MM.1S (cell line): ENCODE measurements around the gene ZNF574.

Experiments used
- DNase-seq: peaks from one replicate; pipeline ENCODE4 v3.0.0-alpha.2; 2015
- H2AFZ ChIP-seq: fragments of 300-600 bp; sonication (generic); 2 replicates; pipeline ENCODE4 v1.6.0; 2016; ENCODE audit warnings: antibody characterized with exemption, low read length
- H3F3A ChIP-seq: fragments of 300-600 bp; sonication (generic); 2 replicates; pipeline ENCODE4 v1.6.1; 2016; ENCODE audit warnings: mild to moderate bottlenecking, antibody characterized with exemption, low read length, moderate library complexity, mixed read lengths; ENCODE audit not compliant: insufficient read depth
- H3K27ac ChIP-seq: fragments of 300-600 bp; sonication (generic); 2 replicates; pipeline ENCODE4 v1.5.1; 2016; ENCODE audit warnings: mild to moderate bottlenecking, low read length
- H3K27me3 ChIP-seq: fragments of 300-600 bp; sonication (generic); replicated peaks from 2 replicates; pipeline ENCODE4 v1.6.0; 2016; ENCODE audit warnings: low read length; ENCODE audit not compliant: insufficient read depth
- H3K36me3 ChIP-seq: fragments of 300-600 bp; sonication (generic); replicated peaks from 2 replicates; pipeline ENCODE4 v1.6.1; 2016; ENCODE audit warnings: mild to moderate bottlenecking, low read length, mixed read lengths; ENCODE audit not compliant: insufficient read depth
- H3K4me1 ChIP-seq: fragments of 300-600 bp; sonication (generic); 2 replicates; pipeline ENCODE4 v1.6.1; 2016; ENCODE audit warnings: low read length, mixed read lengths
- H3K4me2 ChIP-seq: fragments of 300-600 bp; sonication (generic); 2 replicates; pipeline ENCODE4 v1.6.0; 2016; ENCODE audit warnings: low read depth, low read length
- H3K4me3 ChIP-seq: fragments of 300-600 bp; sonication (generic); 2 replicates; pipeline ENCODE4 v1.5.1; 2016; ENCODE audit warnings: low read length, mixed read lengths
- H3K79me2 ChIP-seq: fragments of 300-600 bp; sonication (generic); 2 replicates; pipeline ENCODE4 v1.6.1; 2016; ENCODE audit warnings: mixed run types, low read length, mixed read lengths
- H3K9ac ChIP-seq: fragments of 300-600 bp; sonication (generic); 2 replicates; pipeline ENCODE4 v1.6.1; 2016; ENCODE audit warnings: low read length, mixed read lengths
- H3K9me2 ChIP-seq: fragments of 300-600 bp; sonication (generic); replicated peaks from 2 replicates; pipeline ENCODE4 v1.6.1; 2016; ENCODE audit warnings: mild to moderate bottlenecking, low read length, mixed read lengths; ENCODE audit not compliant: insufficient read depth
- H3K9me3 ChIP-seq: fragments of 300-600 bp; sonication (generic); replicated peaks from 2 replicates; pipeline ENCODE4 v1.6.1; 2016; ENCODE audit warnings: mild to moderate bottlenecking, low read length, mixed read lengths; ENCODE audit not compliant: insufficient read depth
- H4K20me1 ChIP-seq: fragments of 300-600 bp; sonication (generic); 2 replicates; pipeline ENCODE4 v1.6.1; 2016; ENCODE audit warnings: mild to moderate bottlenecking, low read length, moderate library complexity, mixed read lengths; ENCODE audit not compliant: insufficient read depth
- EZH2 ChIP-seq: fragments of 300-600 bp; sonication (generic); optimal IDR thresholded peaks from 2 replicates; pipeline ENCODE3; 2017; ENCODE audit warnings: low read depth, mild to moderate bottlenecking, antibody characterized with exemption, low read length, mixed read lengths
- EZH2phosphoT487 ChIP-seq: fragments of 300-600 bp; sonication (generic); IDR thresholded peaks from 2 replicates; pipeline ENCODE4 v1.6.1; 2018; ENCODE audit warnings: antibody characterized with exemption, low read length
- TF ChIP-seq, protein P1 (sequence below): fragments of 300-600 bp; sonication (generic); IDR thresholded peaks from 2 replicates; pipeline ENCODE4 v1.5.1; 2016; ENCODE audit warnings: antibody characterized with exemption, low read length, mixed read lengths

ZNF574 gene

GRCh38 chr19:42079276-42079669 is 3.3 kb downstream of the ZNF574 start:
- Histone ChIP-seq H3K79me2 (peaks cover 60% of the 10 kb centered on the region), H2AFZ (no peak overlapping the region), H3K27ac (no peak overlapping the region), H4K20me1 (peaks cover 4% of the 10 kb centered on the region), H3K4me3 (no peak overlapping the region), H3K4me2 (no peak overlapping the region), H3K36me3 (peaks cover 24% of the 10 kb centered on the region), H3K4me1 (0 out of 2 replicates have a peak, but pooled peaks cover 3% of the 10 kb centered on the region), H3K27me3 (no peaks in the 10 kb centered on the region), H3K9me2 (no peaks in the 10 kb centered on the region), H3K9me3 (no peaks in the 10 kb centered on the region), H3K9ac (no peak overlapping the region), H3F3A (peaks cover 3% of the 10 kb centered on the region; the same call in 1 of the 2 replicates)
- TF ChIP-seq, protein P1, sequence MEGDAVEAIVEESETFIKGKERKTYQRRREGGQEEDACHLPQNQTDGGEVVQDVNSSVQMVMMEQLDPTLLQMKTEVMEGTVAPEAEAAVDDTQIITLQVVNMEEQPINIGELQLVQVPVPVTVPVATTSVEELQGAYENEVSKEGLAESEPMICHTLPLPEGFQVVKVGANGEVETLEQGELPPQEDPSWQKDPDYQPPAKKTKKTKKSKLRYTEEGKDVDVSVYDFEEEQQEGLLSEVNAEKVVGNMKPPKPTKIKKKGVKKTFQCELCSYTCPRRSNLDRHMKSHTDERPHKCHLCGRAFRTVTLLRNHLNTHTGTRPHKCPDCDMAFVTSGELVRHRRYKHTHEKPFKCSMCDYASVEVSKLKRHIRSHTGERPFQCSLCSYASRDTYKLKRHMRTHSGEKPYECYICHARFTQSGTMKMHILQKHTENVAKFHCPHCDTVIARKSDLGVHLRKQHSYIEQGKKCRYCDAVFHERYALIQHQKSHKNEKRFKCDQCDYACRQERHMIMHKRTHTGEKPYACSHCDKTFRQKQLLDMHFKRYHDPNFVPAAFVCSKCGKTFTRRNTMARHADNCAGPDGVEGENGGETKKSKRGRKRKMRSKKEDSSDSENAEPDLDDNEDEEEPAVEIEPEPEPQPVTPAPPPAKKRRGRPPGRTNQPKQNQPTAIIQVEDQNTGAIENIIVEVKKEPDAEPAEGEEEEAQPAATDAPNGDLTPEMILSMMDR = no peak
- TF ChIP-seq EZH2 = no peak
- no peak for TF ChIP-seq EZH2phosphoT487
- DNase-seq = no peak

GRCh38 chr19:42079886-42080763 is 4.2 kb downstream of the ZNF574 start:
- no peaks in the 10 kb centered on the region for H3K4me1 ChIP-seq
- H3K9me3 ChIP-seq = no peaks in the 10 kb centered on the region
- no peak overlapping the region for H3K9ac ChIP-seq
- no peak overlapping the region for H3K4me2 ChIP-seq
- H3F3A ChIP-seq = no peaks in the 10 kb centered on the region
- H3K9me2 ChIP-seq = no peaks in the 10 kb centered on the region
- H3K36me3 ChIP-seq = peaks cover 24% of the 10 kb centered on the region
- no peak overlapping the region for H3K4me3 ChIP-seq
- H4K20me1 ChIP-seq = peaks cover 4% of the 10 kb centered on the region
- H3K79me2 ChIP-seq = peaks cover 60% of the 10 kb centered on the region
- H3K27ac ChIP-seq = no peak overlapping the region
- TF ChIP-seq EZH2 = no peak
- TF ChIP-seq, protein P1 = no peak
- no peak for TF ChIP-seq EZH2phosphoT487
- H3K27me3 ChIP-seq = no peaks in the 10 kb centered on the region
- no peak for DNase-seq
- H2AFZ ChIP-seq = no peak overlapping the region

- Histone ChIP-seq H3F3A (peaks cover 6% of the 10 kb centered on the region; the same call in 1 of the 2 replicates), H3K27ac (no peak overlapping the region), H3K27me3 (no peaks in the 10 kb centered on the region), H2AFZ (no peak overlapping the region), H3K79me2 (peaks cover 60% of the 10 kb centered on the region), H3K4me1 (no peaks in the 10 kb centered on the region), H3K9me3 (no peaks in the 10 kb centered on the region), H3K4me2 (no peak overlapping the region), H4K20me1 (peaks cover 4% of the 10 kb centered on the region), H3K4me3 (no peak overlapping the region), H3K9me2 (no peaks in the 10 kb centered on the region), H3K36me3 (peaks cover 24% of the 10 kb centered on the region), H3K9ac (no peak overlapping the region)
- no peak for DNase-seq
- TF ChIP-seq, protein P1 = no peak
- TF ChIP-seq EZH2 = no peak
- TF ChIP-seq EZH2phosphoT487 = no peak
These were observed 4.9 kb downstream of the ZNF574 start for GRCh38 chr19:42080764-42081375.
